ENCODE results near the gene USP7.

GRCh38 chr16:8971416-8971815 is 7.7 kb upstream of the USP7 start:
- TF ChIP-seq POLR2AphosphoS5 (IDR thresholded peaks at IDR 0.05) = no peak
- no peak for TF ChIP-seq CTCF (IDR thresholded peaks at IDR 0.05)

Measured in prostate gland (tissue), 2 donors.